WTC11 (cell line): Measurements from ENCODE around the gene CWC15. TPM values are rescaled to one million over a fixed set of nuclear protein-coding genes. Genes with fewer than 3 reads are reported as not detected.

Source experiments
- ATAC-seq: fragments of 200-7000 bp; cut with Tn5 transposase; 2 replicates; pipeline ENCODE4 v1.10.0; 2021; ENCODE audit warnings: mild to moderate bottlenecking, moderate library complexity
- CTCF ChIA-PET: fragments of 300-600 bp; sonication (Branson Sonifier 250); formaldehyde crosslinking; loops from one replicate; lab custom pipeline; 2021; ENCODE audit warnings: antibody characterized with exemption; lab: Charles Lee
- POLR2A ChIA-PET: fragments of 350-600 bp; sonication (Branson Sonifier 250); formaldehyde crosslinking; loops from one replicate; lab custom pipeline; 2021; ENCODE audit warnings: antibody characterized with exemption; lab: Charles Lee
- DNase-seq: peaks from one replicate; pipeline ENCODE4 v3.0.0; 2021; ENCODE audit warnings: low spot score
- H3K27ac Mint-ChIP-seq: 2 replicates; pipeline ENCODE4 v1.8.0; 2021; ENCODE audit warnings: mixed read lengths
- H3K27me3 Mint-ChIP-seq: 2 replicates; pipeline ENCODE4 v1.8.0; 2021; ENCODE audit warnings: low read depth, mild to moderate bottlenecking, moderate library complexity, mixed read lengths
- H3K36me3 Mint-ChIP-seq: 2 replicates; pipeline ENCODE4 v1.8.0; 2021; ENCODE audit warnings: mixed read lengths
- H3K4me1 Mint-ChIP-seq: 2 replicates; pipeline ENCODE4 v1.8.0; 2022; ENCODE audit warnings: mixed read lengths
- H3K4me3 Mint-ChIP-seq: 2 replicates; pipeline ENCODE4 v1.8.0; 2021; ENCODE audit warnings: mild to moderate bottlenecking, moderate library complexity, mixed read lengths
- H3K9me3 Mint-ChIP-seq: 2 replicates; pipeline ENCODE4 v1.8.0; 2021; ENCODE audit warnings: mixed read lengths
- CREB1 ChIP-seq: sonication (generic); formaldehyde crosslinking; IDR thresholded peaks from 2 replicates; pipeline ENCODE4 v1.8.0; 2023; ENCODE audit warnings: mild to moderate bottlenecking, missing genetic modification reagents
- CREM ChIP-seq: sonication (generic); formaldehyde crosslinking; IDR thresholded peaks from 2 replicates; pipeline ENCODE4 v1.8.1; 2022; ENCODE audit warnings: mild to moderate bottlenecking, missing genetic modification reagents, moderate library complexity
- ERG ChIP-seq: fragments of 250-450 bp; sonication (Bioruptor Pico); IDR thresholded peaks from 2 replicates; pipeline ENCODE4 v1.8.0; 2021; ENCODE audit warnings: mild to moderate bottlenecking
- FOXJ3 ChIP-seq: sonication (generic); formaldehyde crosslinking; IDR thresholded peaks from 2 replicates; pipeline ENCODE4 v1.9.0; 2021; ENCODE audit warnings: missing genetic modification reagents, mild to moderate bottlenecking, borderline replicate concordance
- HMGXB4 ChIP-seq: sonication (generic); formaldehyde crosslinking; IDR thresholded peaks from 2 replicates; pipeline ENCODE4 v1.8.1; 2023; ENCODE audit warnings: mild to moderate bottlenecking, moderate library complexity, missing genetic modification reagents
- MXD4 ChIP-seq: fragments of 250-450 bp; sonication (Bioruptor Pico); IDR thresholded peaks from 2 replicates; pipeline ENCODE4 v1.8.0; 2021; ENCODE audit warnings: mild to moderate bottlenecking, moderate library complexity, borderline replicate concordance
- MYBL2 ChIP-seq: sonication (generic); formaldehyde crosslinking; IDR thresholded peaks from 2 replicates; pipeline ENCODE4 v1.8.1; 2023; ENCODE audit warnings: mild to moderate bottlenecking, moderate library complexity, missing genetic modification reagents
- NFE2L1 ChIP-seq: sonication (generic); formaldehyde crosslinking; IDR thresholded peaks from 2 replicates; pipeline ENCODE4 v1.8.1; 2023; ENCODE audit warnings: missing genetic modification reagents
- PRRX2 ChIP-seq: fragments of 250-450 bp; sonication (Bioruptor Pico); IDR thresholded peaks from 2 replicates; pipeline ENCODE4 v1.8.0; 2021; ENCODE audit warnings: mild to moderate bottlenecking
- TP53 ChIP-seq: sonication (generic); formaldehyde crosslinking; IDR thresholded peaks from 2 replicates; pipeline ENCODE4 v1.8.1; 2023; ENCODE audit warnings: mild to moderate bottlenecking, missing genetic modification reagents
- ZNF138 ChIP-seq: sonication (generic); formaldehyde crosslinking; conservative IDR thresholded peaks from 2 replicates; pipeline ENCODE4 v1.8.1; 2022; ENCODE audit warnings: mild to moderate bottlenecking, moderate library complexity, missing genetic modification reagents
- ZNF396 ChIP-seq: fragments of 250-450 bp; sonication (Bioruptor Pico); IDR thresholded peaks from 2 replicates; pipeline ENCODE4 v1.8.0; 2021; ENCODE audit warnings: mild to moderate bottlenecking, moderate library complexity, borderline replicate concordance
- ZNF425 ChIP-seq: fragments of 250-450 bp; sonication (Bioruptor Pico); conservative IDR thresholded peaks from 2 replicates; pipeline ENCODE4 v1.9.0; 2021; ENCODE audit warnings: mild to moderate bottlenecking
- total RNA-seq: library from RNA; stranded (reverse); gene quantifications from 3 replicates; pipeline ENCODE4 v1.2.3, GENCODE V29; 2021
- TF ChIP-seq, protein P1 (sequence below): sonication (generic); formaldehyde crosslinking; IDR thresholded peaks from 2 replicates; pipeline ENCODE4 v1.8.1; 2023; ENCODE audit warnings: mild to moderate bottlenecking, missing genetic modification reagents, borderline replicate concordance
- TF ChIP-seq, protein P2 (sequence below): sonication (generic); formaldehyde crosslinking; IDR thresholded peaks from 2 replicates; pipeline ENCODE4 v1.8.0; 2022; ENCODE audit warnings: mild to moderate bottlenecking, missing genetic modification reagents
- TF ChIP-seq, protein P3 (sequence below): sonication (generic); formaldehyde crosslinking; IDR thresholded peaks from 2 replicates; pipeline ENCODE4 v1.8.0; 2022; ENCODE audit warnings: mild to moderate bottlenecking, missing genetic modification reagents
- TF ChIP-seq, protein P4 (sequence below): sonication (generic); formaldehyde crosslinking; IDR thresholded peaks from 2 replicates; pipeline ENCODE4 v1.8.1; 2022; ENCODE audit warnings: mild to moderate bottlenecking, missing genetic modification reagents, moderate library complexity, borderline replicate concordance

Gene CWC15
- total RNA-seq, 1 experiment from 2014 or later = 49.4 TPM

DNA sequence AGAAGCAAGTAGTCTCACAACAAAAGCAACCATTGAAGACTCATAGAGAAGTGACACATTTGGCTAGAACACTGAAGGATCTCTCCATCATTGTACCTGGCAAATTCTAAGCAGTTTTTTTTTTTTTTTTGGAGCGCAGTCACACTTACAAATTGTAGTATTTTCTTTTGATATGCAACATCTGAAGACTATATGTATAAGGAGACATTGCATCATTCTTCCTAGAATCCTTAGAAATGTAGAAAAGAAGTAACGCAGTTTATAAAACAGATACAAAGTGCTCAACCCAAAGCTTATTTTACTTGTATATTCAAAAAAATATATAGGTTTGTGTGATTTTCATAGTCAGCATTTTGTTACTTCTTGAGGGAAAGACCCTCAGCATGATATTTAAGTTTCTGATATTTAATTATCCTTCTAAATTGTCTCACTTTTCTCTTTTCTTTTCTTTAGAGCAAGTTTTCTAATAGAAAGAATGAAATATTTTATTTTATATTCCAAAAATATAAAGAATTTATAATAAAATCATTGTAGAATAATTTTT, 20.1 kb upstream of the CWC15 start:
- POLR2A ChIA-PET = no interaction called here
- DNase-seq (no peak), ATAC-seq (no peak)
- no peaks in the 10 kb centered on the region for H3K9me3 Mint-ChIP-seq
- no peak overlapping the region for H3K27ac Mint-ChIP-seq
- peaks cover 20% of the 10 kb centered on the region for H3K27me3 Mint-ChIP-seq
- H3K4me3 Mint-ChIP-seq = no peak overlapping the region
- TF ChIP-seq ZNF425 (CRISPR knock-in tag) (no peak), PRRX2 (CRISPR knock-in tag) (no peak), CREM (CRISPR knock-in tag) (no peak), FOXJ3 (CRISPR knock-in tag) (no peak), ZNF396 (no peak), HMGXB4 (no peak), MXD4 (no peak), ZNF138 (CRISPR knock-in tag) (no peak), MYBL2 (CRISPR knock-in tag) (no peak), NFE2L1 (no peak), CREB1 (CRISPR knock-in tag) (no peak), ERG (CRISPR knock-in tag) (no peak), TP53 (CRISPR knock-in tag) (no peak)
- TF ChIP-seq, protein P1, sequence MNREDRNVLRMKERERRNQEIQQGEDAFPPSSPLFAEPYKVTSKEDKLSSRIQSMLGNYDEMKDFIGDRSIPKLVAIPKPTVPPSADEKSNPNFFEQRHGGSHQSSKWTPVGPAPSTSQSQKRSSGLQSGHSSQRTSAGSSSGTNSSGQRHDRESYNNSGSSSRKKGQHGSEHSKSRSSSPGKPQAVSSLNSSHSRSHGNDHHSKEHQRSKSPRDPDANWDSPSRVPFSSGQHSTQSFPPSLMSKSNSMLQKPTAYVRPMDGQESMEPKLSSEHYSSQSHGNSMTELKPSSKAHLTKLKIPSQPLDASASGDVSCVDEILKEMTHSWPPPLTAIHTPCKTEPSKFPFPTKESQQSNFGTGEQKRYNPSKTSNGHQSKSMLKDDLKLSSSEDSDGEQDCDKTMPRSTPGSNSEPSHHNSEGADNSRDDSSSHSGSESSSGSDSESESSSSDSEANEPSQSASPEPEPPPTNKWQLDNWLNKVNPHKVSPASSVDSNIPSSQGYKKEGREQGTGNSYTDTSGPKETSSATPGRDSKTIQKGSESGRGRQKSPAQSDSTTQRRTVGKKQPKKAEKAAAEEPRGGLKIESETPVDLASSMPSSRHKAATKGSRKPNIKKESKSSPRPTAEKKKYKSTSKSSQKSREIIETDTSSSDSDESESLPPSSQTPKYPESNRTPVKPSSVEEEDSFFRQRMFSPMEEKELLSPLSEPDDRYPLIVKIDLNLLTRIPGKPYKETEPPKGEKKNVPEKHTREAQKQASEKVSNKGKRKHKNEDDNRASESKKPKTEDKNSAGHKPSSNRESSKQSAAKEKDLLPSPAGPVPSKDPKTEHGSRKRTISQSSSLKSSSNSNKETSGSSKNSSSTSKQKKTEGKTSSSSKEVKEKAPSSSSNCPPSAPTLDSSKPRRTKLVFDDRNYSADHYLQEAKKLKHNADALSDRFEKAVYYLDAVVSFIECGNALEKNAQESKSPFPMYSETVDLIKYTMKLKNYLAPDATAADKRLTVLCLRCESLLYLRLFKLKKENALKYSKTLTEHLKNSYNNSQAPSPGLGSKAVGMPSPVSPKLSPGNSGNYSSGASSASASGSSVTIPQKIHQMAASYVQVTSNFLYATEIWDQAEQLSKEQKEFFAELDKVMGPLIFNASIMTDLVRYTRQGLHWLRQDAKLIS (CRISPR knock-in tag) = no peak
- TF ChIP-seq, protein P2, sequence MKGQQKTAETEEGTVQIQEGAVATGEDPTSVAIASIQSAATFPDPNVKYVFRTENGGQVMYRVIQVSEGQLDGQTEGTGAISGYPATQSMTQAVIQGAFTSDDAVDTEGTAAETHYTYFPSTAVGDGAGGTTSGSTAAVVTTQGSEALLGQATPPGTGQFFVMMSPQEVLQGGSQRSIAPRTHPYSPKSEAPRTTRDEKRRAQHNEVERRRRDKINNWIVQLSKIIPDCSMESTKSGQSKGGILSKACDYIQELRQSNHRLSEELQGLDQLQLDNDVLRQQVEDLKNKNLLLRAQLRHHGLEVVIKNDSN (CRISPR knock-in tag) = no peak
- TF ChIP-seq, protein P3, sequence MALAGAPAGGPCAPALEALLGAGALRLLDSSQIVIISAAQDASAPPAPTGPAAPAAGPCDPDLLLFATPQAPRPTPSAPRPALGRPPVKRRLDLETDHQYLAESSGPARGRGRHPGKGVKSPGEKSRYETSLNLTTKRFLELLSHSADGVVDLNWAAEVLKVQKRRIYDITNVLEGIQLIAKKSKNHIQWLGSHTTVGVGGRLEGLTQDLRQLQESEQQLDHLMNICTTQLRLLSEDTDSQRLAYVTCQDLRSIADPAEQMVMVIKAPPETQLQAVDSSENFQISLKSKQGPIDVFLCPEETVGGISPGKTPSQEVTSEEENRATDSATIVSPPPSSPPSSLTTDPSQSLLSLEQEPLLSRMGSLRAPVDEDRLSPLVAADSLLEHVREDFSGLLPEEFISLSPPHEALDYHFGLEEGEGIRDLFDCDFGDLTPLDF (CRISPR knock-in tag) = no peak
- TF ChIP-seq, protein P4, sequence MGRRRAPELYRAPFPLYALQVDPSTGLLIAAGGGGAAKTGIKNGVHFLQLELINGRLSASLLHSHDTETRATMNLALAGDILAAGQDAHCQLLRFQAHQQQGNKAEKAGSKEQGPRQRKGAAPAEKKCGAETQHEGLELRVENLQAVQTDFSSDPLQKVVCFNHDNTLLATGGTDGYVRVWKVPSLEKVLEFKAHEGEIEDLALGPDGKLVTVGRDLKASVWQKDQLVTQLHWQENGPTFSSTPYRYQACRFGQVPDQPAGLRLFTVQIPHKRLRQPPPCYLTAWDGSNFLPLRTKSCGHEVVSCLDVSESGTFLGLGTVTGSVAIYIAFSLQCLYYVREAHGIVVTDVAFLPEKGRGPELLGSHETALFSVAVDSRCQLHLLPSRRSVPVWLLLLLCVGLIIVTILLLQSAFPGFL = no peak
- CTCF ChIA-PET = interaction anchor here (1.2 kb wide), 1 partner anchor 159 kb away, joined by 3 read pairs; no protein-coding TSS in a partner anchor
- H3K36me3 Mint-ChIP-seq = no peaks in the 10 kb centered on the region
- no peaks in the 10 kb centered on the region; the same call in 1 of the 2 replicates for H3K4me1 Mint-ChIP-seq
